ENCODE results near the gene FMNL2.
A peak's percentile ranks its signal among the peaks of the same experiment; 100 is the strongest.

GRCh38 chr2:152505495-152505906 lies 170.5 kb downstream of the FMNL2 start:
- TF ChIP-seq TAF1 (conservative IDR thresholded peaks at IDR 0.05) (no peak), MAX (IDR thresholded peaks at IDR 0.05) (no peak), RAD21 (IDR thresholded peaks at IDR 0.05) (no peak), GABPA (IDR thresholded peaks at IDR 0.05 in 1 of 2, conservative IDR thresholded peaks at IDR 0.05 in 1 of 2) (no peak), YY1 (IDR thresholded peaks at IDR 0.05) (no peak), REST (IDR thresholded peaks at IDR 0.05) (no peak), FOXA1 (IDR thresholded peaks at IDR 0.05) (no peak), JUND (IDR thresholded peaks at IDR 0.05) (no peak), NR2F2 (IDR thresholded peaks at IDR 0.05) (peak; percentile 30)
- TF ChIP-seq, protein P1, sequence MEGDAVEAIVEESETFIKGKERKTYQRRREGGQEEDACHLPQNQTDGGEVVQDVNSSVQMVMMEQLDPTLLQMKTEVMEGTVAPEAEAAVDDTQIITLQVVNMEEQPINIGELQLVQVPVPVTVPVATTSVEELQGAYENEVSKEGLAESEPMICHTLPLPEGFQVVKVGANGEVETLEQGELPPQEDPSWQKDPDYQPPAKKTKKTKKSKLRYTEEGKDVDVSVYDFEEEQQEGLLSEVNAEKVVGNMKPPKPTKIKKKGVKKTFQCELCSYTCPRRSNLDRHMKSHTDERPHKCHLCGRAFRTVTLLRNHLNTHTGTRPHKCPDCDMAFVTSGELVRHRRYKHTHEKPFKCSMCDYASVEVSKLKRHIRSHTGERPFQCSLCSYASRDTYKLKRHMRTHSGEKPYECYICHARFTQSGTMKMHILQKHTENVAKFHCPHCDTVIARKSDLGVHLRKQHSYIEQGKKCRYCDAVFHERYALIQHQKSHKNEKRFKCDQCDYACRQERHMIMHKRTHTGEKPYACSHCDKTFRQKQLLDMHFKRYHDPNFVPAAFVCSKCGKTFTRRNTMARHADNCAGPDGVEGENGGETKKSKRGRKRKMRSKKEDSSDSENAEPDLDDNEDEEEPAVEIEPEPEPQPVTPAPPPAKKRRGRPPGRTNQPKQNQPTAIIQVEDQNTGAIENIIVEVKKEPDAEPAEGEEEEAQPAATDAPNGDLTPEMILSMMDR (IDR thresholded peaks at IDR 0.05; ENCODE audit: low read depth, low read length, missing input control) = no peak
- TF ChIP-seq, protein P2, sequence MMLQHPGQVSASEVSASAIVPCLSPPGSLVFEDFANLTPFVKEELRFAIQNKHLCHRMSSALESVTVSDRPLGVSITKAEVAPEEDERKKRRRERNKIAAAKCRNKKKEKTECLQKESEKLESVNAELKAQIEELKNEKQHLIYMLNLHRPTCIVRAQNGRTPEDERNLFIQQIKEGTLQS (IDR thresholded peaks at IDR 0.05) = no peak
- TF ChIP-seq, protein P3, sequence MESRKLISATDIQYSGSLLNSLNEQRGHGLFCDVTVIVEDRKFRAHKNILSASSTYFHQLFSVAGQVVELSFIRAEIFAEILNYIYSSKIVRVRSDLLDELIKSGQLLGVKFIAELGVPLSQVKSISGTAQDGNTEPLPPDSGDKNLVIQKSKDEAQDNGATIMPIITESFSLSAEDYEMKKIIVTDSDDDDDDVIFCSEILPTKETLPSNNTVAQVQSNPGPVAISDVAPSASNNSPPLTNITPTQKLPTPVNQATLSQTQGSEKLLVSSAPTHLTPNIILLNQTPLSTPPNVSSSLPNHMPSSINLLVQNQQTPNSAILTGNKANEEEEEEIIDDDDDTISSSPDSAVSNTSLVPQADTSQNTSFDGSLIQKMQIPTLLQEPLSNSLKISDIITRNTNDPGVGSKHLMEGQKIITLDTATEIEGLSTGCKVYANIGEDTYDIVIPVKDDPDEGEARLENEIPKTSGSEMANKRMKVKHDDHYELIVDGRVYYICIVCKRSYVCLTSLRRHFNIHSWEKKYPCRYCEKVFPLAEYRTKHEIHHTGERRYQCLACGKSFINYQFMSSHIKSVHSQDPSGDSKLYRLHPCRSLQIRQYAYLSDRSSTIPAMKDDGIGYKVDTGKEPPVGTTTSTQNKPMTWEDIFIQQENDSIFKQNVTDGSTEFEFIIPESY (IDR thresholded peaks at IDR 0.05) = no peak
